Esophagus mucosa (tissue), 1 donor: ENCODE data around the gene DIAPH2. TPM values are rescaled to one million over a fixed set of nuclear protein-coding genes. Genes with fewer than 3 reads are reported as not detected.

Source experiments
- ATAC-seq: fragments of 200-7000 bp; cut with Tn5 transposase; one replicate; pipeline ENCODE4 v1.9.1; 2020
- total RNA-seq: library from RNA; stranded (reverse); gene quantifications from one replicate; pipeline ENCODE4 v1.2.4, GENCODE V29; 2023
- donor health status: DM: yes; HTN: yes; CAD: no.

The DIAPH2 gene
- total RNA-seq, 1 donor from 2014 or later, result 8.9 TPM

GRCh38 chrX:96982161-96982560 lies 297.5 kb downstream of the DIAPH2 start:
- ATAC-seq, result no peak

- ATAC-seq, result no peak
These were observed 299.9 kb downstream of the DIAPH2 start for GRCh38 chrX:96984538-96984937.

DNA sequence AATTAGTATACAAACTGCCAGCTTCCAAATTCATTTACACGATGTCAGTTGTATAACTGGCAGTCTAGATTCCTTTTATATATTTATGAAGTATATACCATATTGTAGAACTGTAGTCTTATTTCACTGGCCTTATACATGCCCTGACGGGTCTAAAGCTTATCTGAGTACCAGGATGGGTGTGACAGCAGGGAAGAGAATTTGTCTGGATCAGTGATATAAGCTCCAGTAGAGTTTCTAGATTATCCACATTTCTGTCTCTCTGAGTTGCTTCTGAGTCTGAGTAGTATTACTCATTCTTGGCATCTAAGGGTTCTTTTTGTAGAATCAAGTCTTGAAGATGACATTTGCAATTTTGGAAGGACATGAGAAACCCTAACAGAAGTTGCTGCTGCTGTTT lies 300.4 kb downstream of the DIAPH2 start:
- ATAC-seq, result peak; percentile 91

GRCh38 chrX:96987228-96987627 lies 302.6 kb downstream of the DIAPH2 start:
- no peak for ATAC-seq

GRCh38 chrX:96989830-96990571 lies 305.4 kb downstream of the DIAPH2 start:
- ATAC-seq, result no peak

- no peak for ATAC-seq
These were observed 309.5 kb downstream of the DIAPH2 start for GRCh38 chrX:96994093-96994492.

DNA sequence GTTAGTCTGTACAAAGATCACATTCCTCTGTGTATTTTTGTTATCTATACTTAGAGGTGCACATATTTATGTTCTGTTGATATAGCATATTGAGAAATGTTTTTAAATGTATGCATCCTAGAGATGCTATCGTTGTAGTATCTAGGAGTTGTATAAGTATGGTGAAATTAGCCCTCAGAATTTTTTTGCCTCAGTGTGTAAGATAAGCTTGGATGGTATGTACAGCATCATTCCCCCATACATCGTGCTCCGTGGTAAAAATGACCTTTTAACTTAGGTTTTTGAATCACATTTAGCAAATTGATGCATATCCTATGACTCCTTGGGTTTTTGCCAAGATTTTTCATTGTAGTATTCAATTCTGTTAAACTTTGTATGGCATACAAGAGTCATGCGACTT lies 312.6 kb downstream of the DIAPH2 start:
- no peak for ATAC-seq

DNA sequence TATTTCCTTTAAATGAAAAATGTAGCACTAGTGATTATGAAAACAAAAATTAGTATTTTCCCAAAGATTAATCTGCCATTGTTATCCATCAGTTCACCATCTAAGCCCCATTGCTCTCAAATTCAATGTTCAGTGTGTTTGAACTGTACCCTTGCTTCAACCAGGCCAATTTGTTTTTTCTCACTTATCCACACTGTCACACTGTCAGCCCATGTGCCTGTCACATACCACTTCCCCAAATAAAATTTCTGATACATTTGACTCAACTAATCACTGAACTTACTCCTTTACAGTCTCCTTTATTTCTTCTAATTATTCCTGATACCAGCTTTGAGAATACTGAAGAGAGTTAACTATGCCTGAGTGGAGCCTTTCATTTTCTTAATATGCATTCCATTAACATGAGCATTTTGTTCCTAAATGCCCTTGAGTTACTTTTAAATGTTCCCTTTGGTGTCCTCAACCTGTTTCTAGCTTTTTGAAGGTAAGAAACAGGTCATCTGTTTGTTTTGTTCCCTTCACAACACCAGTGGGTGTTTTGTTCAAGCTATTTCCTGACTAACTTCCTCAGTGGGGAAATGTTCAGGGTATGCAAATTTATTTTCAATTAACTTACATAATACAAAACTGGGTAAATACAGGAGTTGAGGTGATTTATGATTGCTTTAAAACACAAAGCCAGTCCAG lies 316.2 kb downstream of the DIAPH2 start:
- ATAC-seq, result no peak

DNA sequence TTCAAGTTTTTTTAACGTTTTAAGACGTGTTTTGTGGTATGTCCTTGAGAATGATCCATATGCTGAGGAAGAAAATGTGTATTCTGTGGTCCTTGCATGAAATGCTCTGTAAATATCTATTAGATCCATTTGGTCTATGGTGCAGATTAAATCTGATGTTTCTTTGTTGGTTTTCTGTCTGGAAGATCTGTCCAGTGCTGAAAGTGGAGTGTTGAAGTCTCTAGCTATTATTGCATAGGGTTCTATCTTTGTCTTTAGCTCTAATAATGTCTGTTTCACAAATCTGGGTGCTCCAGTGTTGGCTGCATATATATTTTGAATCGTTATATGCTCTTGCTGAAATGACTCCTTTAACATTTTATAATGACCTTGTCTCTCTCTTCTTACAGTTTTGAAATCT lies 321.5 kb downstream of the DIAPH2 start:
- no peak for ATAC-seq

DNA sequence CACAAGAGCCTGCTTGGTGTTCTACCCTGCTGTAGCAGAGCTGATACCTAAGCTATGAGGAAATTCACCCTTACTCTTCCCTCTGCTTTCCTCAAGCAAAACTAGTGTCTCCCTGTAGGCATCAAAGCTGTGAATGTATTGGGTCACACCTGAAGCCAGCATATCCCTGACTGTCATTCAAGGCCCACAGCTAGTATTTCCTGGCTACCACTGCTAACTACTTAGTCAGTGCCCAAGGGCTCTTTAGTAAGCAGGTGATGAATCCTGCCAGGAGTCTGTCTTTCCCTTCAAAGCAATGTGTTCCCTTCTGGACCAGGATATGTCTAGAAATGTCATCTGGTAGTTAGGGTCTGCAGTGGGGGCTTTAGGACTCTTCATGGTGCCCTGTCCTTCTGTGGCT lies 324.7 kb downstream of the DIAPH2 start:
- no peak for ATAC-seq

GRCh38 chrX:97011540-97011939 lies 326.9 kb downstream of the DIAPH2 start:
- ATAC-seq, result no peak

GRCh38 chrX:97016106-97016505 lies 331.5 kb downstream of the DIAPH2 start:
- no peak for ATAC-seq

- ATAC-seq, result no peak
These were observed 337.0 kb downstream of the DIAPH2 start for GRCh38 chrX:97021680-97022079.

DNA sequence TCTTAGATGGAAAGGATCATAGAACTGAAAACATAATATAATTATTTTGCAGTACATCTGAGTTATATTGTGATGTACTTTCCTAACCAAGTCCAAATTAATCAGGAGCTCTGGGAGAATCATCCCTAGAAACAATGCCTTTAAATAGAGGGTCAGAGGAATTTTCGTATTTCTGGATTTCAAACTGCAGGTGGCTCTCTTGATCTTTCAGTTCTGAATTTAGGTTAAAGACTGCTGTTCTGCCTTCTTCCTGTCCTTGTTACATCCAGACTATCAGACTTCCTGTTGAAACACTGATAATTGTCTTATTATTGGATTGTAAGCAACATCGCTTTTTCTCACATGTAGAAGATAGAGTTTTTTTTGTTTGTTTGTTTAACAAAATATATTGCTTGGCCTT lies 341.8 kb downstream of the DIAPH2 start:
- ATAC-seq, result no peak

- ATAC-seq, result no peak
These were observed 342.8 kb downstream of the DIAPH2 start for GRCh38 chrX:97027384-97027922.

DNA sequence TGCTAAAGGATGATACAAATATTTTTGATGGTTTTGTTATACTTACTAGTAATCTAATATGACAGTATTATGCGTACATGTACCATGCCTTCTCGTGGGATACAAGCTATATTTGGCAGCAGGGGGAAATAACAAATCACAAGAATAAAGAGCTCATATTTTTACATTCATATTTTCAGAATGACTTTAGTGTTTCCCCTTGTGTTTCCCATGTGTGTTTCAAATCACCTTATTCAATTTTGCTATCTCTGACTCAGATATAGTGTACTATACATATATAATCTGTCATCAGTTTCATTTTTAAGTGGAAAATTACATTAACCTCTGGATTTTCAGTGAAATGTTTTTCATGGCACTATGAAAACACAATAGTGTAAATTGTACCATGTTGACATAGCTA lies 345.8 kb downstream of the DIAPH2 start:
- ATAC-seq, result no peak

DNA sequence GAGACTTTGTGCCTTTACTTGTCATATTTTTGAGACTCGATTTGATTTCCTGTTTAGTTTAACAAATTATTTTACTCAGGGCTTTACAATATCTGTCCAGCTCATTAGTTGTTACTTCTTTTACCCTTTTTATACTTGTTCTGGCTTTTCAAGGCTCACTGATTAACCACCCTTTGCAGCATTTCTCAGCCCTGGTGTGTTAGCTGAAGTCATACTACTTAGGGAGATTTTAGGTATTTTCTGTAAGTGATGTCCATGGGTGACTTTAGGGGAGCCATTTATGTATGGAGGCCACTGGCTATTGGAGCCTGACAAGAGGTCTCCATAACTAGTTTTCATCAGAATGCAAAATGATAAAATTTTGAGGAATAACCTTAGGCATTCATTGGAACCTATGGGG lies 346.3 kb downstream of the DIAPH2 start:
- ATAC-seq, result no peak

DNA sequence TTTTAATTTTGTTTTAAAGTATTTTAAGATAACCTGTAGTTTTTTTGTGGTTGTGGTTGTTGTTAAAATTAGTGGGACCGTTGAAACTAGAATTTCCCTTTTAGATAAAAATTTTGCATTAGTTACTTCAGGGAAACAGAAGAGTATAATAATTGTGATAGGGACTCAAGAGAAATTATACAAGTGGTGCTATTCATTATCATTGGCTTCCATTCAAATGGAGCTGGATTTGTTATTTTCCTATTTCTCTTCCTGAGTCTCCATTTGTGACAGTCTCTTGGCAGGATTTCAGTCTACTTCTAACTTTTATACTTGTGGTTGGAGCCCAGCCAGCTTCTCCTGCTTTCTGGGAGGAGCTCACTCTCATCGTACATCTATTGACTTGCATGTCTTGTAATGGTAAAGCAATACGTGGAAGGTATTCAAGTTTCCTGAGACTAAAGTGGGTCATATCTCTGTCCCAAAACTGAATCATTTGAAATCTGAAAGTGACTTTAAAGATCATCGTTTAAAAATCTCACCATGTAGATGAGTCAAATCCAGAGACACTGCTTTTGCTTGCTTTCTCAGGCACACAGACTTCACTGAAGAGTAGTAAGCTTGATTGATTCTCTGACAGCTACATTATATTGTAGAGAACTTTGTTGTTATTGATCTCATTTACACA lies 354.9 kb downstream of the DIAPH2 start:
- ATAC-seq, result no peak

DNA sequence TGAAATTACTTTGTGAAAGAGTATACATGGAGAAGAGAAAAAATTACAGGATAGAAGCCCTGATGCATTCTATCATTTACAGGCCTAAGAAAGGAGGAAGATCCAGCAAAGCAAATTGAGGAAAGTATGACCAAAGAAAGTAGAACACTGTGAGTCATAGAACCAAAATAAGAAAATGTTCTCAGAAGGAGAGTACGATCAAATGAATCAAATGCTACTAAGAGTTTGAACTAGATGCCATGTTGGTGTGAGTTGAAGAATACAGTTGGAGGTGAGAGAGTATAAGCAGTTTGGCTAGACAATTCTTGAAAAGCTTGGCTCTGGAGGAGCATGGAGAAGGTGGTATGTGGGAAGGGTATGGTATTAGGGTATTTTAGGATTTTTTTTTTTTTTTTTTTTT lies 360.8 kb downstream of the DIAPH2 start:
- ATAC-seq, result no peak

GRCh38 chrX:97046867-97047266 lies 362.2 kb downstream of the DIAPH2 start:
- no peak for ATAC-seq

GRCh38 chrX:97050392-97050791 lies 365.8 kb downstream of the DIAPH2 start:
- no peak for ATAC-seq

GRCh38 chrX:97057349-97057909 lies 372.8 kb downstream of the DIAPH2 start:
- ATAC-seq, result no peak

- ATAC-seq, result no peak
These were observed 375.4 kb downstream of the DIAPH2 start for GRCh38 chrX:97060020-97060419.
